ENCODE measurements around the gene MUSK. TPM values are rescaled to one million over a fixed set of nuclear protein-coding genes. Genes with fewer than 3 reads are reported as not detected.

MUSK gene
- total RNA-seq, 4 donors from 2014 or later: 1.5 to 7.9 (median 5.4) TPM

DNA sequence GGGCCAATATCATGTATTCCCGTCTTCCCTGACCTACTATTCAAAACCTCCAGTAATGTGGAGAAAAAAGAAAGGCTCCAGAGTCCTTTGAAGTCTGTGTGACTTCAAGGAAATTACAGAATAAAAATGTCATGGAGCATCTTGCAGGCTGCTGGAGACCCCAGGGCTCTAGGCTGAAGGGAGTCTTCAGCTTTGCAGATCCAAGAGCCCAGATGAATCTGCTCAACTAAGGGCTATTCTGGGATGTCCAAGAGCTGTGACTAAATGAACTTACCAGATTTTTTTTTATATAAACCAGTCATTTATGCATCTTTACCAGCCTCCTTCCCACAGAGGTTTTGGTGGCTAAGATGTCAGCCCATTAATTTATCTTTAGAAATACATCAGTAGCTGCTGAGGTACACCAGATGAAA lies 167.3 kb downstream of the MUSK start:
- H3K9me3 ChIP-seq: no peaks in the 10 kb centered on the region
- H3K27ac ChIP-seq (replicated peaks in 1 of 4): no peak overlapping the region
- intact Hi-C loops (cut with DNase I): no loop called here
- no peak for DNase-seq (ENCODE audit: extremely low spot score)
- no peaks in the 10 kb centered on the region for H3K36me3 ChIP-seq
- WGBS: 81% methylated on average over 1 of the region's 1 CpG
- H3K4me3 ChIP-seq: no peak overlapping the region
- TF ChIP-seq EP300 (IDR thresholded peaks at IDR 0.05): no peak
- TF ChIP-seq, protein P1, sequence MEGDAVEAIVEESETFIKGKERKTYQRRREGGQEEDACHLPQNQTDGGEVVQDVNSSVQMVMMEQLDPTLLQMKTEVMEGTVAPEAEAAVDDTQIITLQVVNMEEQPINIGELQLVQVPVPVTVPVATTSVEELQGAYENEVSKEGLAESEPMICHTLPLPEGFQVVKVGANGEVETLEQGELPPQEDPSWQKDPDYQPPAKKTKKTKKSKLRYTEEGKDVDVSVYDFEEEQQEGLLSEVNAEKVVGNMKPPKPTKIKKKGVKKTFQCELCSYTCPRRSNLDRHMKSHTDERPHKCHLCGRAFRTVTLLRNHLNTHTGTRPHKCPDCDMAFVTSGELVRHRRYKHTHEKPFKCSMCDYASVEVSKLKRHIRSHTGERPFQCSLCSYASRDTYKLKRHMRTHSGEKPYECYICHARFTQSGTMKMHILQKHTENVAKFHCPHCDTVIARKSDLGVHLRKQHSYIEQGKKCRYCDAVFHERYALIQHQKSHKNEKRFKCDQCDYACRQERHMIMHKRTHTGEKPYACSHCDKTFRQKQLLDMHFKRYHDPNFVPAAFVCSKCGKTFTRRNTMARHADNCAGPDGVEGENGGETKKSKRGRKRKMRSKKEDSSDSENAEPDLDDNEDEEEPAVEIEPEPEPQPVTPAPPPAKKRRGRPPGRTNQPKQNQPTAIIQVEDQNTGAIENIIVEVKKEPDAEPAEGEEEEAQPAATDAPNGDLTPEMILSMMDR (IDR thresholded peaks at IDR 0.05): no peak
- no peak for TF ChIP-seq POLR2AphosphoS5 (IDR thresholded peaks at IDR 0.05)
- TF ChIP-seq POLR2A (IDR thresholded peaks at IDR 0.05; ENCODE audit: low read depth): no peak
- H3K4me1 ChIP-seq: no peaks in the 10 kb centered on the region
- H3K27me3 ChIP-seq: peaks cover 0 to 3% (median 0%) of the 10 kb centered on the region in 4 donors

DNA sequence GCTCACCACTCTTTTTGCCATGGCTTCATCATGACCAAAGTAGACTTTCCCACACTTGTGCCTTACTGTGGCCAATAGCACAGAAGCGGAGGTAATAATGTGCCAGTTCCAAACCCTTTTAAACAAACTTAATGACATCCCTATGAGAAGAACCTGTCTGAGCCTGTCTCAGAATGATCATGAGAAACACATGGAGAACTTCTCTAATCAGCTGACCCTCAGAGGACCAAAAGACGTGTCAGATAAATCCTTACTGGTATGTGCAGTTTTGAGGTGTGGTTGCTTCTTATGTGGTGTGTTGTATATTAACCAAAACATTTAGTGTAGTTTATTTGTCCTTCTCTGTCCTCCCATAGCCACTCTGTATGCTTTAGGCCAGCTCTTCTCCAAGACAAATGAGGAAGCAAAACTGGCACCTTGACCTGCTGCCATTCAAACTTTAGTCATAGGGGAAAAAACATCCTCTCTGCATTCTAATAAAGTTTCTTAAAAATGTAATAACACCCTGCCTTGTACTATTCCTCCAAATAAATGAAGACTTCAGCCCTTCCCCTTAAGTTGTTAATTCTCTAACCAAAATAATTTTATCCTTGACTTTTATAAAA lies 168.9 kb downstream of the MUSK start:
- Histone ChIP-seq H3K9me3 (no peaks in the 10 kb centered on the region), H3K4me1 (no peaks in the 10 kb centered on the region), H3K36me3 (no peaks in the 10 kb centered on the region), H3K27ac (replicated peaks in 1 of 4) (no peak overlapping the region), H3K27me3 (peaks cover 0 to 3% (median 0%) of the 10 kb centered on the region in 4 donors), H3K4me3 (no peak overlapping the region)
- no peak for DNase-seq (ENCODE audit: extremely low spot score)
- 91% methylated on average over 2 of the region's 2 CpGs for WGBS
- intact Hi-C loops (cut with DNase I): no loop called here
- no peak for TF ChIP-seq EP300 (IDR thresholded peaks at IDR 0.05)
- no peak for TF ChIP-seq POLR2A (IDR thresholded peaks at IDR 0.05; ENCODE audit: low read depth)
- TF ChIP-seq, protein P1 (IDR thresholded peaks at IDR 0.05): no peak
- TF ChIP-seq POLR2AphosphoS5 (IDR thresholded peaks at IDR 0.05): no peak

DNA sequence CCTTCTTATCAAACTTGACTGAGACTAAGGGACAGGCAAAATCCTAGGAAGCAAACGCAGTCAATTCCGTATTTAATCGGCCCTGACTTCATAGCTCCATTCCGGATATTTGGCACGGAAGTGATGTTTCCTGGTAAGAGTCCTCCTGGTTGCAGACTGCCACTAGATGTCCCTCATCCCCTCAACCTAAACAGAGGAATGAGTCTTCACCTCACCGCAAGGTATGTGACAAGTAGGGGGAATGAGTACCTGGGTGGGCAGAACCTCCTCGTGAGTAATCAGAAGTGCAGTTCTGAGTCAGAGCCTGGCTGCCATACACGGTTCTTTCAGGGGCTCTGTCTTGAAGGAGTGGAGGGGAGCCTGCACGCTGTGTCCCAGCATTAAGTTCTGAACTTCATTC lies 173.6 kb downstream of the MUSK start:
- Histone ChIP-seq H3K27ac (replicated peaks in 1 of 4) (no peak overlapping the region), H3K36me3 (no peaks in the 10 kb centered on the region), H3K4me1 (peaks cover 0 to under 1% (median 0%) of the 10 kb centered on the region in 4 donors), H3K9me3 (no peaks in the 10 kb centered on the region), H3K27me3 (peaks cover 0 to under 1% (median 0%) of the 10 kb centered on the region in 4 donors), H3K4me3 (no peak overlapping the region)
- intact Hi-C loops (cut with DNase I): no loop called here
- WGBS: 91% methylated on average over 8 of the region's 9 CpGs
- no peak for DNase-seq (ENCODE audit: extremely low spot score)
- TF ChIP-seq EP300 (IDR thresholded peaks at IDR 0.05): no peak
- TF ChIP-seq POLR2AphosphoS5 (IDR thresholded peaks at IDR 0.05): no peak
- TF ChIP-seq POLR2A (IDR thresholded peaks at IDR 0.05; ENCODE audit: low read depth): no peak
- TF ChIP-seq, protein P1 (IDR thresholded peaks at IDR 0.05): no peak

DNA sequence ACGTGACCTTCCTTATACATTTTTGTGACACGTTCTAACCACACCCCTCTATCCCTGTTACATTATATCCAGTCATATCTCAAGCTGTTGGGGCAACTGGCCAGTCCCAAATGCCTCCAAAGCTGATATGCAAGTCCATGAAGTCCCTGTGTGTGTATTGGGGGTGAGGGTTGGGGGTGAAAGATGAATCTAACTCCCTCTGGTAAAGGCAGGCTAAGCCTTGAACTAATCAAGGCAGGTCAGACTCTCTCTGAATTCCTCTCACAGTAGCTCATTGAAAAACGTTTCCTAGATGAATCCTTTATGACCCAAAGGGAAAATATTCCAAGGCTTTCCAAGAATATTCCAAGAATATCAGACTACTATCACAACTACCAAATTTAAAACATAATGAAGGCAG lies 174.4 kb downstream of the MUSK start:
- whole genome bisulfite sequencing: 68% methylated on average over 3 of the region's 3 CpGs
- Histone ChIP-seq H3K4me1 (peaks cover 0 to 8% (median 3%) of the 10 kb centered on the region in 4 donors), H3K4me3 (no peak overlapping the region), H3K27ac (replicated peaks in 1 of 4) (no peak overlapping the region), H3K27me3 (no peaks in the 10 kb centered on the region), H3K36me3 (no peaks in the 10 kb centered on the region), H3K9me3 (no peaks in the 10 kb centered on the region)
- intact Hi-C loops (cut with DNase I): no loop called here
- TF ChIP-seq POLR2AphosphoS5 (IDR thresholded peaks at IDR 0.05) (no peak), EP300 (IDR thresholded peaks at IDR 0.05) (no peak), POLR2A (IDR thresholded peaks at IDR 0.05; ENCODE audit: low read depth) (no peak)
- TF ChIP-seq, protein P1 (IDR thresholded peaks at IDR 0.05): no peak
- no peak for DNase-seq (ENCODE audit: extremely low spot score)

DNA sequence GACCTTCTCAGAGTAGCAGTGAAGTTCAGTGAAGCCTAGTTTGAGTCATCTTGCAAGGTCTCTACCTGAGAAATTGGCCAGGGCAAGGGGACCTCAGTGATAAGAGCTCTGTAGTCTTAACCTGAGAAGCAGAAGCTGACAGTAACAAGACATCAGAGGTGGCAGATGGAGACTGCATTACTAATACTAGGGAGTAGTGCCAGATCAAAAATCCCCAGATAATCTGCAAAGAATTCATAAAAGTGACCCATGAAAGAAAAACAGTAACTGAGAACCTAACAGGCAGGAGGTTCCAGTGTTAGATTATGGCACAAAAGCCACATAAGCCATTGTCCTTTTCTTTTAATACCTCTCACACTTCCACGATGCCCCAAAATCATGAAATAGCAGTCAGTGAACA lies 175.5 kb downstream of the MUSK start:
- Histone ChIP-seq H3K36me3 (no peaks in the 10 kb centered on the region), H3K4me1 (peaks cover 0 to 8% (median 3%) of the 10 kb centered on the region in 4 donors), H3K4me3 (no peak overlapping the region), H3K27ac (replicated peaks in 1 of 4) (no peak overlapping the region), H3K27me3 (no peaks in the 10 kb centered on the region), H3K9me3 (no peaks in the 10 kb centered on the region)
- WGBS: 95% methylated on average over 1 of the region's 1 CpG
- intact Hi-C loops (cut with DNase I): no loop called here
- no peak for TF ChIP-seq POLR2A (IDR thresholded peaks at IDR 0.05; ENCODE audit: low read depth)
- TF ChIP-seq, protein P1 (IDR thresholded peaks at IDR 0.05): no peak
- no peak for TF ChIP-seq EP300 (IDR thresholded peaks at IDR 0.05)
- TF ChIP-seq POLR2AphosphoS5 (IDR thresholded peaks at IDR 0.05): no peak
- no peak for DNase-seq (ENCODE audit: extremely low spot score)

Data from esophagus muscularis mucosa (tissue), 4 donors.